ENCODE measurements around the gene DCBLD2. TPM values are rescaled to one million over a fixed set of nuclear protein-coding genes. Genes with fewer than 3 reads are reported as not detected.

The DCBLD2 gene
- total RNA-seq, 1 experiment from 2014 or later: 48.0 TPM

GRCh38 chr3:98826126-98826525 is 75.4 kb downstream of the DCBLD2 start:
- H2AK5ac ChIP-seq (ENCODE audit: insufficient read length, low read length): no peak overlapping the region
- no peak overlapping the region for H4K91ac ChIP-seq (ENCODE audit: insufficient read length, low read depth, low read length)
- no peak overlapping the region for H3K23ac ChIP-seq (ENCODE audit: insufficient read length, low read depth, low read length)
- no peaks in the 10 kb centered on the region for H3K79me1 ChIP-seq (ENCODE audit: insufficient read depth, low read depth, low read length, poor library complexity, severe bottlenecking)
- peak overlapping the region in 2 of 3 experiments; percentile 29 to 51; a peak in 1 of 7 replicates for H3K27ac Mint-ChIP-seq
- no peak overlapping the region for H4K5ac ChIP-seq (ENCODE audit: insufficient read length, low read depth, low read length)
- H3K4me1 ChIP-seq (ENCODE audit: insufficient read depth, low read length): no peaks in the 10 kb centered on the region; the same call in 1 of the 2 replicates
- H3K36me3 Mint-ChIP-seq (ENCODE audit: insufficient read depth in 1 of 3, low read depth in 3 of 3): peaks cover 10 to 38% (median 20%) of the 10 kb centered on the region in 3 experiments; a peak in 6 of 7 replicates
- no CpG with 5 or more reads among the region's 3 CpGs for WGBS (ENCODE audit: extremely low coverage, insufficient read length, low lambda C conversion rate)
- H3K27me3 ChIP-seq (ENCODE audit: insufficient read depth, low read length): no peaks in the 10 kb centered on the region
- no peak overlapping the region for H3K56ac ChIP-seq (ENCODE audit: insufficient read length, low read depth, low read length)
- H3K9ac ChIP-seq (ENCODE audit: extremely low read depth, insufficient read length, low read length): no peak overlapping the region
- H3T11ph ChIP-seq (ENCODE audit: low read length): no peak overlapping the region
- H2BK15ac ChIP-seq (ENCODE audit: low read depth, low read length): no peak overlapping the region
- no peak overlapping the region for H2BK120ac ChIP-seq (ENCODE audit: low read depth, low read length, poor library complexity, severe bottlenecking)
- H4K20me1 ChIP-seq (ENCODE audit: control insufficient read depth, insufficient read depth, insufficient read length): no peaks in the 10 kb centered on the region
- H3K9me3 Mint-ChIP-seq: peaks cover 9 to 15% of the 10 kb centered on the region in 2 experiments; a peak in 4 of 5 replicates
- no peak for DNase-seq
- TF ChIP-seq, protein P1, sequence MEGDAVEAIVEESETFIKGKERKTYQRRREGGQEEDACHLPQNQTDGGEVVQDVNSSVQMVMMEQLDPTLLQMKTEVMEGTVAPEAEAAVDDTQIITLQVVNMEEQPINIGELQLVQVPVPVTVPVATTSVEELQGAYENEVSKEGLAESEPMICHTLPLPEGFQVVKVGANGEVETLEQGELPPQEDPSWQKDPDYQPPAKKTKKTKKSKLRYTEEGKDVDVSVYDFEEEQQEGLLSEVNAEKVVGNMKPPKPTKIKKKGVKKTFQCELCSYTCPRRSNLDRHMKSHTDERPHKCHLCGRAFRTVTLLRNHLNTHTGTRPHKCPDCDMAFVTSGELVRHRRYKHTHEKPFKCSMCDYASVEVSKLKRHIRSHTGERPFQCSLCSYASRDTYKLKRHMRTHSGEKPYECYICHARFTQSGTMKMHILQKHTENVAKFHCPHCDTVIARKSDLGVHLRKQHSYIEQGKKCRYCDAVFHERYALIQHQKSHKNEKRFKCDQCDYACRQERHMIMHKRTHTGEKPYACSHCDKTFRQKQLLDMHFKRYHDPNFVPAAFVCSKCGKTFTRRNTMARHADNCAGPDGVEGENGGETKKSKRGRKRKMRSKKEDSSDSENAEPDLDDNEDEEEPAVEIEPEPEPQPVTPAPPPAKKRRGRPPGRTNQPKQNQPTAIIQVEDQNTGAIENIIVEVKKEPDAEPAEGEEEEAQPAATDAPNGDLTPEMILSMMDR (conservative IDR thresholded peaks at IDR 0.05): no peak
- H3K4ac ChIP-seq (ENCODE audit: low read depth, low read length): no peak overlapping the region
- no peaks in the 10 kb centered on the region for H3K9me3 ChIP-seq (ENCODE audit: control insufficient read depth, low read depth, low read length)
- no peak overlapping the region for H2BK20ac ChIP-seq (ENCODE audit: low read depth, low read length, poor library complexity, severe bottlenecking)
- no peaks in the 10 kb centered on the region for H3K23me2 ChIP-seq (ENCODE audit: insufficient read length, low read depth, low read length, poor library complexity, severe bottlenecking)
- H3K27me3 Mint-ChIP-seq (ENCODE audit: low read depth): no peaks in the 10 kb centered on the region
- no peak overlapping the region for H3K27ac ChIP-seq (ENCODE audit: insufficient read length, low read depth, low read length)
- no peak overlapping the region for H2BK12ac ChIP-seq (ENCODE audit: insufficient read length, low read depth, low read length)
- H2AFZ ChIP-seq (ENCODE audit: low read length): no peak overlapping the region
- no peak overlapping the region for H3K18ac ChIP-seq (ENCODE audit: insufficient read length, low read depth, low read length)
- no peaks in the 10 kb centered on the region for H3K4me1 Mint-ChIP-seq
- H3K79me2 ChIP-seq (ENCODE audit: insufficient read depth, low read length): no peaks in the 10 kb centered on the region
- no peak overlapping the region for H3K4me3 Mint-ChIP-seq
- H2BK5ac ChIP-seq (ENCODE audit: insufficient read length, low read length): no peak overlapping the region
- H3K4me2 ChIP-seq (ENCODE audit: insufficient read depth, insufficient read length, low read length): no peak overlapping the region
- no peak overlapping the region for H3K14ac ChIP-seq (ENCODE audit: insufficient read depth, low read length)
- H4K8ac ChIP-seq (replicated peaks; ENCODE audit: insufficient read length, low read depth, low read length): no peak overlapping the region
